PC-3 (cell line): ENCODE data around the gene MEF2C.

ENCODE experiments used
- CTCF ChIP-seq: fragments of 300-600 bp; sonication (generic); conservative IDR thresholded peaks from 2 replicates; pipeline ENCODE4 v1.5.1; 2017; ENCODE audit warnings: antibody characterized with exemption, low read depth, mild to moderate bottlenecking, low read length
- EZH2 ChIP-seq: fragments of 300-600 bp; sonication (generic); IDR thresholded peaks from one replicate; pipeline ENCODE4 v1.6.1; 2017; ENCODE audit warnings: antibody characterized with exemption, mild to moderate bottlenecking, low read length; ENCODE audit not compliant: unreplicated experiment

DNA sequence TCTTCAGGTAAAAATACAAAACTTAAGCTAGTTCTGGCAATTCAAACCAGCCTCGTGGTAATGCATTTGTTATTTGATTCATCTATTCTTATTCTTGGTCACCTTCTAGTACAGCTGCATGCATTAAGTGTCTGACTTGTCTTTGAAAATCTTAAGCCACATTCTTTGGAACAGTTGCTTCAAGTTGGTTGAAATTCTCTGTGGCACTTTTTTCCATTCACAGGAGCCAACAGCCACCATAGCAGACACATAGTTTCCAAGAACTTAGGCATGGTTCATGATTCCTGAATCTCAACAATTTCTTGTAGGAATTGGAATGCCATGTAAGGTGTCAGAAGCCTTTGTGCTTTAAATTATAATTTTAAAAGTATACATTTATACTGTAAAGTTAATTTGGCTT, 47.4 kb upstream of the MEF2C start:
- no peak for TF ChIP-seq EZH2
- no peak for TF ChIP-seq CTCF
